HG02884 (cell line): Measurements from ENCODE around the gene WWC2.

ENCODE experiments used
- ATAC-seq: cut with Tn5 transposase; IDR thresholded peaks from one replicate; pipeline ENCODE4 v1.9.1; 2021; ENCODE audit warnings: mild to moderate bottlenecking, moderate library complexity; ENCODE audit not compliant: unreplicated experiment

The WWC2 gene

DNA sequence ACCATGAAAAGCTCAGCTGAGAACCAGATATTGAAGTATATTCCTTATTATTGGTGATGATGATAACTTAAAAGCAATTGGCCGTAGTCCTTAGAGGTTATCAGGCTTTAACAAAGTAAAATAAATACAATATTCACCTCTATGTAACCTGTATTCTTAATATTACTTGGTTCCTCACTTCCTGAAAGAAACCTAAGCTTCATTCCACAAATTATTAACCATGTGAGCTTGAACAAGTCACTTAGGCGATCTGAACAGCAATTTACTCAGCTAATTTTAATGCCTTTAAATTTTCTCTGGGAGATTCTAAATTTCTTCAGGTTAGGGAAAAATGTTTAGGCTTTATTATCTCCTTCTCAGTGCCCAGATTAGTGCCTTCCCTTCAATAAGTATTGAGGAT is 151.8 kb downstream of the WWC2 start:
- ATAC-seq = no peak

DNA sequence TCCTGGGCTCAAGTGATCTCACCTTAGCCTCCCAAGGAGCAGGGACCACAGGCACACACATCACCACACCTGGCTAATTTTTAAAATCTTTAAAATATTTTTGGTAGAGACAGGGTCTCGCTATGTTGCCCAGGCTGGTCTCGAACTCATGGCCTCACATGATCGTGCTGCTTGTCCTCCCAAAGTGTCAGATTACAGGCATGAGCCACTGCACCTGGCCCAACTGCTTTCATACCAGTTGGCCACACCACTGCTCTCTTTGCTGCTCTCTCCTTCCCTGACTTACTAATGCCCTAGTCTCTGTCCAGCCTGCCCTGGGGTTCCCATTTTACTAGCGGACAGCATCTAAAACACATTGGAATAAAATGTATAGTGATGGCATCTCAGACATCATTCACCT is 153.9 kb downstream of the WWC2 start:
- ATAC-seq = no peak

DNA sequence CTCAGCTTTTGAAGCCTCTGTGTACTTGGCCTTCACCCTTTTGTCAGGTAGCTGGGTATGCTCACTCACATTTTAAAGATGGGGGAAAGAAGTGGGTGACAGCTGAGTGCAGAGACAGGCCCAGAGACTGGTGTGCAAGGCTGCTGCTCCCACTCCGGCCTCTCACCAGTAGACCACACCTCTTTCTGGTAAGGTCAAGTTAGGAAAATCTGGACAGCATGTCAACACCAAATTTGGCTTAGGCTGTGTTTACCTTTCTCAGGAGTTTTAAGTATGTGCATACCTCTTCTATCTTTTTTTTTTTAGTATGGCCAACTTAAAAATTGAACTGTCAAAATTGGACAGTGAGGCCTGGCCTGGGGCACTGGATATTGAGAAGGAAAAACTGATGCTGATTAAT is 154.4 kb downstream of the WWC2 start:
- ATAC-seq = no peak

DNA sequence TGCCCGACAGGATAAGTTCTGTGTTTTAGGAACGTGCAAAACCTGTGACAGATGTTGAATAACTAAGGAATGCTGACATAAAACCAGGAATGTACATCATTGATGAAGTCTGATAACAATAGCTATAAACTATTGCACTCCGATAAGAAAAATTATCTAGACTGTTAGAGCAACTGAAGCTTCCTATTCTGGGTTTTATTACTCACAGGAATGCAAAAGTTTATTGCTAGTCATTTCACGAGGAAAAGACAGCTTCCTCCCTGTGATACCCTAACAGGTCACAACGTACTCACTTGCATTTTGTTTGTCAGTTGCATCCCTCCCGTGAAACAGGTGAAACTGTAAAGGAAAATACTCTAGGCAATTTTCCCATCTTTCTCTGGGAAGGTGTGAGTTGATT is 155.1 kb downstream of the WWC2 start:
- no peak for ATAC-seq

DNA sequence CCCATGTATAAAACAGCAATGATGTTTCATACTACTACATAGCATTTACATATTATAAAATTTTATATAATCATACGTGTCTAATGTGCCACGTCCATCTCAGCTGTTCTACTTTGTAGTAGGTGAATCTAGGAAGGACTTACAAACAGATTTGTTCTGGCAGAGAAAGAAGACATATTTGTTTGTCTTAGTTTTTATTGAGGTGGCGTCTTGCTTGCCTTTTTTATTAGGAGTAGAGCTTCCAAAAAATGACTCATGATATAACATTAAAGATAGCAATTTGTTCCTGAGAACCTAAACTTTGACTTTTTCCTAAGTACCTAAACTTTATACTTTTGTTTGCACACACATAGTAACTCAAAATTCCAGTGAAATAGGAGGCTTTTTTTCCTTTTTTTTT is 156.4 kb downstream of the WWC2 start:
- ATAC-seq = no peak

DNA sequence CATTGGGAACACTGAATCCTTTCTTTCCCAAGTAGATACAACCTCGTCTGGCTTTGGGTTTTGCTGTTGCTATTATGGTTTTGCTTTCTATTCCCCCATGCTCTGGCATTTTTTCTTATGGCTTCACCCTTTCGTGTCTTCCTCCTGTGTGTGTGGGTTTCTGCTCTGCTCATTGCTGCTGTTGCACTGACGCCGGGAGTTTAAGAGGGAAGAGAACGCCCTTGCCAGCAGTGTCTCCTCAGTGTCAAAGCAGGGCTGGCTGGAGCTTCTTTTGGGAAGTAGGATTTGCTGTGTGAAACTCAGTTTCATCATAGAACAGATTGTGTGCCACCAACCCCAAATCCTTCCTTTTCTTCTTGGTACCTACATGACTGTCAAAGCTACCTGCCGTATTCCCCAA is 157.3 kb downstream of the WWC2 start:
- ATAC-seq = no peak

DNA sequence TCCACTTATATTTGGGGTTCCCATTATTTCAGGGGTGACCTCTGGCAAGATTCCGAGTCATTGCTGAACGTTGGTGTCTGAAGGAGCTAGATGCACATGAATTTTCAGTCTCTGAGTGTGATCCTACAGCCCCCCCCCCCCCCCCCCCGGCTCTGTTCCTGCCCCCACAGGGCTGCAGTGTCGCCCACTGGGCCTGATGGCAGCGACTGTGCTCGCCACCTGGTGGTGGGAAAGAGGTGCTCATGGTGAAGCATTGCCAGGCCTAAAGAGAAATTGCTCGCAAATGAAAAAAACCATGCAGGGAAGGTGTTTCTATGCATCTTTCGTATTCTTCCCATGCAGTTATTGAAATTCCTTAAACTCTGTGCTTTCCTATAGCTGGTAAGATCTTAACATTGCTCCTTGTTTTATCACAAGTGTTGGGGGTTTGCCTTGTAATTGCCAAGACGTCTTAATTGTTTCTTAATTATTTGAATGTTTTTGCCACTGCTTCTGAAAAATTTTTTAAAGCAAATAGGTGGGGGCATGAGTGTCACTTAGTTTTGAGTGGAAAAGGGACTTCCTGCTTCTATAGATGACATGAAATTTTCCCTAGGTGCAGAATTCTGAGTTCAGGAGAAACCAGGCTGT is 157.8 kb downstream of the WWC2 start:
- peak; percentile 90 for ATAC-seq

DNA sequence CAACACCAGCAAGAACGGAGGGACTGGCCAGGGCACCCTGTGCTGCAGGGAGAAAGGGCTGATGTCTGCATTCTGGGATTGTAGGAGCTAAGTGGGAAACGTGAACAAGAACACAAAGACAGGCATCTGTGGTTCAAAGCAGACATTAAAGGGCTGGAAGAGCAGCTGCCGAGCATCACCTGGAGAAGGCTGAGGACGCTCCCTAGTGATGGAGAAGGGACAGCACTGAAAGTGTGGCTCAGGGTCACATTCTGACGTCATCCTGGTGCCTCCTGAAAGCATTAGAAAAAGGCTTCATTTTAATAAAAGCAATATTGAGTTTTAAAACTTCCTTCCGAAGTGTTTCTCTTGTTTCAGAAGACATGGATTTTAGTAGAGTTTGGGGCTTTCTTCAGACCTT is 158.8 kb downstream of the WWC2 start:
- no peak for ATAC-seq

DNA sequence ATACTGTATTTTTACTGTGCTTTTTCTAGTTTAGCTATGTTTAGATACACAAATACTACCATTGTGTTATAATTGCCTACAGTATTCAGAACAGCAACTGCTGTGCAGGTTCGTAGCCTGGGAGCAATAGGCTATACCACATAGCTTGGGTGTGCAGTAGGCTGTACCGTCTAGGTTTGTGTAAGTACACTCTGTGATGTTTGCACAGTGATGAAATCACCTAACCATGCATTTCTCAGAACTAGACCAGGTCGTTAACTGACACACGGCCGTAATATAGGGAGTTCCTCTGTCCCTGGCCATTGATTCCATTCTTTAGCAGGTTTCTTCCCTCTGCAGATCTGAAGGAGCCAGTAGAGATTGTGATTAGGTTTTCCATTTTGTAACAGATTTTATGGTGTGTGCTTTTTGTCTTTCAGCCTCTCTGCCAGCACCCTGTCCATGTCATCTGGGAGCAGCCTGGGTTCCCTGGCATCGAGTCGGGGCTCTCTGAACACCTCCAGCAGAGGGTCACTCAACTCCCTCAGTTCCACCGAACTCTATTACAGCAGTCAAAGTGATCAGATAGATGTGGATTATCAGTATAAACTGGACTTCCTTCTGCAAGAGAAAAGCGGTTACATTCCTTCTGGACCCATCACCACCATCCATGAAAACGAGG is 161.6 kb downstream of the WWC2 start:
- ATAC-seq = no peak

DNA sequence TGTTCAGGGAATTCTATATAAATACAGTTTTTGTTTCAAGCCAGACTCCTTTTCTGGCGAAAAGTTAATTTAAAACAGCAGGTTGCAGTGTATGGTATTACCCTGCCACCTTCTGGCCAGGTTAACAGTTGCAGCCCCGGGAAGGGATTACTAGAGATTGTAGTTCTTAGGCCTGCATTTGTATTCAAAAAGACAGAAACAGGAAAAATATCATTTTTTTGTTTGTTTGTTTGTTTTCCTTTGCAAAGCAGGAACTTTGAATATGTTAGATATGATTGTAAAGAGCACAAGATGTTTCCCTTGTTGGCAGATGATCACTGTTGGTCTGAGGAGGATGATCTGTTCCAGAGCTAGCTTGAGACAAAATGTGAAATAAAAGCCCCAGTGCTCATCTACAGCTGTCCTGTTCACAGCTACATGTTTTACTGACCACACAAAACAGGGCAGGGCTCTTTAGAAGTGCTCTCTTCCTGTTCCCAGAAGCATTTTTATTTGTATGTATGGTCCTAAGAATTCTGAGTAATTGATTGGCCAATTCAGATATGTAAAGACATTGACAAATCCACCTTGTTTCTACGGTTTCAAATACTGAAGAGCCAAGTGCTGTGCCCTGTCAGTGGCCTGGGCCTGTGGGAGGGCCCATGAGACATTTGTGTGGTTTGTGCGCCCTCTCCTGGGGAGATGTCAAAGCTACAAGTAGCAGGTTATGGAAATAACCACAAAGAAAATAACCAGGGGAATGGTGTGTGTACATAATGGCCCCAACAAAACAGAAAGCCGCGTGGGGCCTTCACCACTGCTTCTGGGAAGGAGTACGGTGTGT is 163.1 kb downstream of the WWC2 start:
- ATAC-seq = peak; percentile 96

DNA sequence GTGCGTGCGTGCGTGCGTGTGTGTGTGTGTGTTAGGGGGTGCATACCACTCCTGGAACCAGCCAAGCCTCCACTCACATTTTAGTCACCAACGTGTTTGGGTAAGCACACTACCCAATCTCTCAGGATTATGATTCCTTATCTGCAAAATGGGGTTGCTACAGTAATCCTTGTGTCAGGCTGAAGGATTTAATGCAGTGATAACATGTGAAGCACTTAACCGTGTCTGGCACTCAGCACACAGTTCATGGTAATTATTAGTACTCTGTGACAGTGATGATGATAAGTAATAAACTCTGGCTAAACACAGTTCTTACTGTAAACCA is 163.7 kb downstream of the WWC2 start:
- no peak for ATAC-seq

DNA sequence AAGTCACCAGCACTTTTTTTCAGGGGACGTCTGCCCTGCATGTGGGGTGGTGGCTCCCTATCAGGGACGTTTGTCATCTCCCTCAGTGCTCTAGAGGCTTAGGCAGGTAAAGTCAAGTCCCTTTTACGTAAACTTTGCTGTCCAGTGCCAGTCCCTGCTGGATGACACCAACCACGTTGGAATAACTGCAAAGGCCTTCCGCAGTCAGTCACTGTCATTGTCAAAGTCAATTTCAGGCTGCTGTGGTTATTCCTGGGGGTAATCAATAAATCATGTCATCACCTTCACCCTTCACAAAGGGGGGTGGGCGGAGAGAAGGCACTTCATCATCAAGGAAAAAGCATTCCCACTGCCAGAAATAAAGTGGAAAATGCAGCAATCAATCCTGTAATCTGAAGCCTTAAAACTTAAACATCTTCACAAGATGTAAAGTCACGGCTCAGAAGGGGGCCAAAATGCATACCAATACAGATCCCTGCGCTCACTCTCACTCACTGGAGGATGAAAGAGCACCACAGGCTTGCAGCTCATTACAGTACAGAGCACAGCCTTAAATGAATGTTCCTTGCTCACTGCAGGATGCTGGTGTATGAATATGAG is 164.8 kb downstream of the WWC2 start:
- no peak for ATAC-seq

DNA sequence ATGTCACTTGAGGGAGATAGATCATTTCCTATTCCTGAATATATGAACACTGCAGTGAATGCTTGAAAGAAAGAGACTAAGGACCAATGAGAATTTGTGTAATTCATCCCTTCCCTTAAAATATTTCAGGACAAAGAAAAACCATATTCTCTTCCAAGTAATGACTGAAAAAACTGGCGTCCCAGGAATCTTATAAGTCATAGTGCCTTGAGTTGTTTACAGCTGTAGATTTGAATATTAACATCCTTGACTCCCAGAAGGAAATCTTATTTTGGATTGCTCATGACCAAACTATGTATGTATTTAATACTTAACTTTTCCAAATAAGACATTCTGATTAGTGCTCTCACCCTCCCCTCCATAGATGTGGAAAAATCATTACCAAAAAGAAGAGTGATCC is 165.6 kb downstream of the WWC2 start:
- no peak for ATAC-seq

DNA sequence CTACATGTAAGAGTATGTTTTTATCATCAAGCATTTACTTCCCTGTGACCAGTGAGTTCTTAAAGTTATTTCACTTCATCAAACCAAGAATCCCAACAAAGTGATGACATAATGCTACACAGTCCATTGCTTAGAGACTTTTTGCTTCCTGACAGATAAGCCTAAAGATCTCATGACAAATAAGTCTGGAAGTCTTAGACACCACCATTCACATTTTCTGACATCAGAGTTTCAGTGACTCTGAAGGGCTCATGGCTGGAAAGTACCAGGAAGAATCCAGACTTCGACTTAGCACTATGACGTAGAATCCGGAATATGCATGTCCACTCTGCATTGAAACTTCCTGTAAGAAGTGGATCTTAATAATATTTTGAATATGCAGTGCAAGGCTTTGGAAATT is 167.3 kb downstream of the WWC2 start:
- ATAC-seq = no peak

DNA sequence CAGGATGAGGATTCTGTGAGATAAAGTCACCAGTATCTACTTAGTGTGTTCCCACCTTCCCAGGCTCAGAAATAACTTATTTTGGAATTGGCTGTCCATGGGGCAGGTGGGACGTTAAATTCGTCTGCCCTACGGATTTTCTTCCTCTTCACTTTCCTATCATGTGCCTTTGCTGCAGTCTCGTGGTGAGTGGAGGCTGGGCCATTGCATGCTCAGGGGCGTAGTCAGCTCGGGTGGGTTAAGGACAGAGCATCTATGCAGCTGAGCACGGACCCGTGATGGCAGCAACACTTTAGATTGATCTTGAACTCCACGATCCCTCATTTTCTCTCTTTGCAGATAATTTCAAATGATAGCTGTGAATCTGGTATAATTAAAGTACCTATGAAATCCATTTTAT is 169.5 kb downstream of the WWC2 start:
- no peak for ATAC-seq

DNA sequence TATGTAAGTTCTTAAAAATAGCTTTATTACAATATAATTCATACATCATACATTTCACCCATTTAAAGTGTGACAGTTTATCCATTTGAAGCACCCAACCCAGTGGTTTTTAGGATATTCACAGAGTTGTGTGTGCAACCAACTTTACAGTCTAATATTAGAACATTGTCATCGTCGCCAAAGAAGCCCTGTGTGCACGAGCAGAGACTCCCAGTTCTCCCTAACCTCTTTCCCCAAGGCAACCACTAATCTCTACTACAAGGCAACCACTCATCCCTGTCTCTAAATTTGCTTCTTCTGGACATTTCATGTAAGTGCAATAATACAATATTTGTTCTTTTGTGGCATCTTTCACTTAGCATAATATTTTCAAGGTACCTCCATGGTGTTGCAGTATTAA is 173.3 kb downstream of the WWC2 start:
- ATAC-seq = no peak

DNA sequence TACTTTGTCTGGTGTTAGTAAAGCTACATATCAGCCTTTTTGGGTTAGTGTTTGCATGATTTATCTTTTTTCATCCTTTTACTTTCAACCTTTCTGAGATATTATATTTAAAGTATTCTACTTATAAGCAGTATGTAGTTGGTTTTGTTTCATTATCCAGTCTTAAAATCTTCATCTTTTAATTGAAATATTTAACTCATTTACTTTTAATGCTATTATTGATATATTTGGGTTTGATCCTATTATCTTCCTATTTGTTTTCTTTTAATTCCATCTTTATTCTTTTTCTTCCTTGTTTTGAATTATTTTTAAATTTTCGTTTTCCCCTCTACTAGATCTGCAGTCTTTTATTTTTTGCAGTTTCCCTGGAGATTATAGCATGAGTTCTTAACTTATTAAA is 177.0 kb downstream of the WWC2 start:
- ATAC-seq = no peak

DNA sequence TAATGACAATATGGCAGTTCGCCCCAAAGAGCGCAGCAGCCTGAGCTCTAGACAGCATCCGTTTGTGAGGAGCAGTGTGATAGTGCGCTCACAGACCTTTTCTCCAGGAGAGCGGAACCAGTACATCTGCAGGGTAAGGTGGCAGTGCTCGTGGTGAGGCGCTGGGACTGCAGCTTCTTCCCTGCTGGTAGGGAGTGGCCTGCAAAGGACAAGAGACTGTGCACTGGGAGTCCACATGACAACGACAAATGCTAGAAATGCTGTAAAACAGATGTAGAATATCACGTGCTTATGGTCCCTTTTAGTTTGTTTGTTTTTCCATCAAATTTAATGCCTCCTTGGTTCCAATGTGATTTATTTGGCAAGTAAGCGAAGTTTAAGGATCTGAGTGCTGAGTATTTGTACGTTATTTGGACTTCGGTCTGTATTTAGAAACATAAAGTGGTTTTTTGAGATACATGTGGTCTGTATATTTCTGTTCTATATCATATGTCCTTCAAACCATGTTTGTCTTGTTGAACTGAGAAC is 185.3 kb downstream of the WWC2 start:
- no peak for ATAC-seq

DNA sequence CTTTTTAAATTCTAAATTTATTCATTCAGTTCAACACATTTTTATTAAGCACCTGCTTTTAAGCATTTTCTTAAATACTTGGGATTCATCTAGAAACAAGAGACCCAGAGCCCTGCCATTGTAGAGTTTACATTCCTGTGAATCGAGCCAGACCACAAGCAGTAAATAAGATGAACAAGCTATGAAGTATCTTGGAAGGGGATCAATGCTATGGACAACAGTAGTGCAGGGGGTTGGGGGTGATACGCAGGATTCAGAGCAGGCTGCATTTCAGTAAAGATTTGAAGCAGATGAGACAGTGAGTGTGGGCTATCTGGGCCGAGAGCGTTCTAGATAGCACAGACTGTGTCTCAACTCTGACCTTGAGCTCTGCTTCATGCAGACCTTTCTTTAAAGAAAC is 185.9 kb downstream of the WWC2 start:
- ATAC-seq = no peak

DNA sequence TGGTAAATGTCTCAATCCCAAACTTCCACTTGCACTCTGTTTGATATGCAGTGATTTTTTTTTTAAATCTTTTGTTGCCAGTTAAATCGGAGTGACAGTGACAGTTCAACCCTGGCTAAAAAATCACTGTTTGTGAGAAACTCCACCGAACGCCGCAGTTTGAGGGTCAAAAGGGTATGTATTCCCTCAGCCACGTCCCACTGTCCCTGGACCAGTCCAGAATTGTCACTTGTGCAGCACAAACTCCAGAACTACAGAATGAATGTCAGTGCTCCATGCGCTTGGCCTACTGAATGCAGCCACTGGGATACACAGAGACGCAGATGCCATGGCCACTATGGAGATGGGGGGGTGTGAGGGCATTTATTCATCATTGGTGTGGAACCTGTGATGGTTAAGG is 186.8 kb downstream of the WWC2 start:
- no peak for ATAC-seq

DNA sequence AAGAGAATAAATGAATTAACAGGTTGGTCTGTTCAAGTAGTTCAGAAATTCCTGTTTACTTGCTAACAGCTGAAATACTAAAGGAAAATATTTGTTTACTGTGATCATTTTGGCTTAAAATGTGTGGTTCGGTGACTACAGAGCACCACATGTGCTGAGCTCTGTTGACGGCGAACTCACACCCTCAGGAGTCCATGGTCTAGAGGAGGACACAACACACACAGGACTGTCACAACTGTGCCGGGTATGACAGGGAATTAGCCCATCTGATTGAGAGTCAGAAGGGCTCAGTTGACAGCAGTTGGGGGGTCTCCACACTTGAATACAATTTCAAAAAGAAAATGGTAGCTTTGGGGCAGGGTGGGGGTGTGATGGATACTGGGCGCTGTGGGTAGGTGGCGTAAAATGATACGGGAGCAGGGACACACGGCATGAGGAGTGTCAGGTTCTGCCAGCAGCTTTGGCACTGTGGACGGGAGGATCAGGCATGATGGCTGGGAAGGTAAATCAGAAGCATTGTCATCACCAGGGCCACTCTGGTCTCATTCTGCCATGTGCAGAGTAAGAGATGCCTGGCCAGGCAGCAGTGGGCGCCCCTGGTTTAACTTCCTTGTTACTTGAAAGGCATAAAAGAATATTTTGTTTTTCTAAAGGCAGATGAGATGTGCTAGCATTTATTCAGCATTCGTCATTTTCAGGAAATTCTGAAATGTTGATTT is 187.7 kb downstream of the WWC2 start:
- ATAC-seq = no peak
